GM12801 (cell line): ENCODE data around the gene EMILIN3.

Source experiments
- CTCF ChIP-seq: IDR thresholded peaks from one replicate; pipeline ENCODE4 v1.5.1; 2011; ENCODE audit warnings: control low read depth; ENCODE audit not compliant: insufficient read length; ENCODE audit errors: extremely low read depth

The EMILIN3 gene

GRCh38 chr20:41334036-41334435 lies 32.6 kb downstream of the EMILIN3 start:
- TF ChIP-seq CTCF: no peak

GRCh38 chr20:41331731-41332130 lies 34.9 kb downstream of the EMILIN3 start:
- no peak for TF ChIP-seq CTCF

- TF ChIP-seq CTCF: no peak
These were observed 35.7 kb downstream of the EMILIN3 start for GRCh38 chr20:41330941-41331340.

- TF ChIP-seq CTCF: no peak
These were observed 36.3 kb downstream of the EMILIN3 start for GRCh38 chr20:41330343-41330720.

GRCh38 chr20:41329435-41330342 lies 36.9 kb downstream of the EMILIN3 start:
- TF ChIP-seq CTCF: no peak

- TF ChIP-seq CTCF: no peak
These were observed 39.4 kb downstream of the EMILIN3 start for GRCh38 chr20:41327178-41327577.

GRCh38 chr20:41320976-41321375 lies 45.6 kb downstream of the EMILIN3 start:
- TF ChIP-seq CTCF: no peak

GRCh38 chr20:41320441-41320840 lies 46.2 kb downstream of the EMILIN3 start:
- no peak for TF ChIP-seq CTCF
